Colonic mucosa (tissue), 4 donors: ENCODE data around the gene IL1A. TPM values are rescaled to one million over a fixed set of nuclear protein-coding genes. Genes with fewer than 3 reads are reported as not detected.

Source experiments
- DNase-seq: peaks from one replicate; pipeline ENCODE4 v3.0.0-alpha.2; 2020
- H3K27ac ChIP-seq: fragments of 200-600 bp; one replicate; pipeline ENCODE4 v1.8.0; 2021
- H3K27me3 ChIP-seq: fragments of 200-600 bp; one replicate; pipeline ENCODE4 v1.8.0; 2021
- H3K36me3 ChIP-seq: fragments of 200-600 bp; one replicate; pipeline ENCODE4 v1.8.0; 2021
- H3K4me1 ChIP-seq: fragments of 200-600 bp; one replicate; pipeline ENCODE4 v1.8.0; 2021; ENCODE audit warnings: mild to moderate bottlenecking
- H3K4me3 ChIP-seq: fragments of 200-600 bp; one replicate; pipeline ENCODE4 v1.8.0; 2021
- H3K9ac ChIP-seq, 2 donors: one replicate each; pipeline ENCODE4 v1.7.0; 2013; ENCODE audit warnings: control low read depth in 2 of 2, low read depth in 2 of 2, low read length in 2 of 2
- H3K9me3 ChIP-seq: fragments of 200-600 bp; one replicate; pipeline ENCODE4 v1.8.0; 2021
- CTCF ChIP-seq: fragments of 200-600 bp; IDR thresholded peaks from one replicate; pipeline ENCODE4 v1.8.0; 2022; ENCODE audit warnings: antibody characterized with exemption, mild to moderate bottlenecking
- intact Hi-C: fragments of 100-400 bp; cut with DNase I; formaldehyde crosslinking; loops from one replicate; pipeline ENCODE4 v1.14.1; 2022
- total RNA-seq, 2 donors: library from RNA; stranded (reverse); fragmentation: NEBNext Ultra II Directional in 1 of 2; extraction: Animal tissue kit (Norgen Biotek cat#: 25700) in 1 of 2; gene quantifications; one replicate each; pipeline ENCODE4 v1.2.1, GENCODE V29; 2021
- donor health status: healthy.
- donor health status: DM: no; HTN: no; CAD: no.
- donor health status: DM: no; HTN: no; CAD: no.

Gene IL1A
- total RNA-seq, 2 donors from 2014 or later, result 0.45 TPM; not detected in 1

GRCh38 chr2:112809112-112809511 lies 24.8 kb upstream of the IL1A start:
- H3K9me3 ChIP-seq, result no peaks in the 10 kb centered on the region
- H3K36me3 ChIP-seq, result no peaks in the 10 kb centered on the region
- intact Hi-C loops, result no loop called here
- H3K9ac ChIP-seq, result no peak overlapping the region
- DNase-seq, result no peak
- no peaks in the 10 kb centered on the region for H3K27me3 ChIP-seq
- H3K27ac ChIP-seq, result no peak overlapping the region
- no peak overlapping the region for H3K4me3 ChIP-seq
- peaks cover 5% of the 10 kb centered on the region for H3K4me1 ChIP-seq
- no peak for TF ChIP-seq CTCF

- Histone ChIP-seq H3K36me3 (no peaks in the 10 kb centered on the region), H3K4me3 (no peak overlapping the region), H3K4me1 (peaks cover 3% of the 10 kb centered on the region), H3K27ac (no peak overlapping the region), H3K27me3 (no peaks in the 10 kb centered on the region), H3K9me3 (no peaks in the 10 kb centered on the region), H3K9ac (no peak overlapping the region)
- intact Hi-C loops, result no loop called here
- no peak for TF ChIP-seq CTCF
- DNase-seq, result no peak
Measured at GRCh38 chr2:112807233-112807807, 23.0 kb upstream of the IL1A start.

GRCh38 chr2:112805542-112805941 lies 21.2 kb upstream of the IL1A start:
- H3K4me3 ChIP-seq, result no peak overlapping the region
- no peaks in the 10 kb centered on the region for H3K4me1 ChIP-seq
- no peak for DNase-seq
- no peaks in the 10 kb centered on the region for H3K36me3 ChIP-seq
- no peak overlapping the region for H3K9ac ChIP-seq
- no peak for TF ChIP-seq CTCF
- H3K27me3 ChIP-seq, result no peaks in the 10 kb centered on the region
- no peaks in the 10 kb centered on the region for H3K9me3 ChIP-seq
- H3K27ac ChIP-seq, result no peak overlapping the region
- intact Hi-C loops, result no loop called here

GRCh38 chr2:112803691-112804521 lies 19.6 kb upstream of the IL1A start:
- intact Hi-C loops, result no loop called here
- H3K9ac ChIP-seq, result no peak overlapping the region
- H3K27me3 ChIP-seq, result no peaks in the 10 kb centered on the region
- DNase-seq, result no peak
- H3K9me3 ChIP-seq, result no peaks in the 10 kb centered on the region
- no peaks in the 10 kb centered on the region for H3K36me3 ChIP-seq
- TF ChIP-seq CTCF, result no peak
- no peak overlapping the region for H3K4me3 ChIP-seq
- no peak overlapping the region for H3K27ac ChIP-seq
- no peaks in the 10 kb centered on the region for H3K4me1 ChIP-seq

- Histone ChIP-seq H3K9ac (no peak overlapping the region), H3K36me3 (no peaks in the 10 kb centered on the region), H3K4me3 (no peak overlapping the region), H3K9me3 (no peaks in the 10 kb centered on the region), H3K27ac (no peak overlapping the region), H3K27me3 (no peaks in the 10 kb centered on the region), H3K4me1 (no peaks in the 10 kb centered on the region)
- TF ChIP-seq CTCF, result no peak
- DNase-seq, result no peak
- intact Hi-C loops, result no loop called here
Measured at GRCh38 chr2:112800881-112801583, 16.7 kb upstream of the IL1A start.
